ENCODE data around the gene ZBTB37.
A peak's percentile ranks its signal among the peaks of the same experiment; 100 is the strongest.

ZBTB37 gene

GRCh38 chr1:173868266-173869020, at the start of gene ZBTB37:
TSS of gene ZBTB37 (plus strand) at chr1:173868380. CDS start at chr1:173870226, 1,846 bp downstream.
- peaks cover 46% of the 10 kb centered on the region for H3K4me1 ChIP-seq (ENCODE audit: control insufficient read depth, insufficient read depth, low read length)
- H3K9me3 ChIP-seq (ENCODE audit: control insufficient read depth, low read length): no peaks in the 10 kb centered on the region
- peak within 1 kb of the TSS; percentile 100 for H3K4me3 ChIP-seq (ENCODE audit: low read length)
- H3K36me3 ChIP-seq (ENCODE audit: control insufficient read depth, insufficient read depth, low read length, severe bottlenecking): peaks cover 48% of the 10 kb centered on the region
- no peaks in the 10 kb centered on the region for H3K27me3 ChIP-seq (replicated peaks; ENCODE audit: control insufficient read depth, insufficient read depth, low read length)
- DNase-seq (ENCODE audit: low read depth): peak; percentile 80
- peak within 1 kb of the TSS; percentile 95 for H3K9ac ChIP-seq (ENCODE audit: low read length)

GRCh38 chr1:173818459-173818858, 49.7 kb upstream of the ZBTB37 start:
- peaks cover 7% of the 10 kb centered on the region for H3K4me1 ChIP-seq (ENCODE audit: control insufficient read depth, insufficient read depth, low read length)
- no peaks in the 10 kb centered on the region for H3K36me3 ChIP-seq (ENCODE audit: control insufficient read depth, insufficient read depth, low read length, severe bottlenecking)
- H3K27me3 ChIP-seq (replicated peaks; ENCODE audit: control insufficient read depth, insufficient read depth, low read length): no peaks in the 10 kb centered on the region
- no peak overlapping the region for H3K4me3 ChIP-seq (ENCODE audit: low read length)
- no peaks in the 10 kb centered on the region for H3K9me3 ChIP-seq (ENCODE audit: control insufficient read depth, low read length)
- DNase-seq (ENCODE audit: low read depth): no peak
- H3K9ac ChIP-seq (ENCODE audit: low read length): no peak overlapping the region

GRCh38 chr1:173821680-173822079, 46.5 kb upstream of the ZBTB37 start:
- no peaks in the 10 kb centered on the region for H3K27me3 ChIP-seq (replicated peaks; ENCODE audit: control insufficient read depth, insufficient read depth, low read length)
- H3K9ac ChIP-seq (ENCODE audit: low read length): no peak overlapping the region
- peaks cover 13% of the 10 kb centered on the region for H3K4me1 ChIP-seq (ENCODE audit: control insufficient read depth, insufficient read depth, low read length)
- no peaks in the 10 kb centered on the region for H3K36me3 ChIP-seq (ENCODE audit: control insufficient read depth, insufficient read depth, low read length, severe bottlenecking)
- no peak for DNase-seq (ENCODE audit: low read depth)
- H3K9me3 ChIP-seq (ENCODE audit: control insufficient read depth, low read length): no peaks in the 10 kb centered on the region
- H3K4me3 ChIP-seq (ENCODE audit: low read length): no peak overlapping the region

DNA sequence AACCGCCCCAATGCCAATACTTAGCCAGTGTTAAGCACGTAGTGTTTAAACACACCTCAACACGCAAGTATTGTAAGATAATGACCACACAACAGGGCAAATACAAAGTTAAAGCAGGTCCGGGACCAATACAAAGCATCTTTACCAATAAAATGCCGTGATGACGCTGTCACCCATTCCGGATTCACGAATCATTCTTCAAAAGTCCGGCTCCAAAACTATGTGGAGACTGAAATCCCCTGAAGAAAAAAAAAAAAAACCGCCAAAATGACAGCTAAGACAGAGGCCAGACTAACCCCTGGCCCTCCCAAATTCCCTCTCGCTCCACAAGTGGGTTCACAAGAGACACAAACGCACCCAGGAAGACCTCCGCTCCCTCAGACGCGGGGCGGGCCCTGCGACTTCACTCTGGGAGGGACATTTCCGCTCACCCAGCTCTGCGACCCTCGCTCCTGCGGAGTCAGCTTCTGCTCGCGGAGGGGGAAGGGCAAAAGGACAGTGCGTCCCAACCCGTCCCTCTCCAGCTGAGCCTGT, 44.3 kb upstream of the ZBTB37 start:
- H3K4me3 ChIP-seq (ENCODE audit: low read length): peak overlapping the region; percentile 96
- no peaks in the 10 kb centered on the region for H3K36me3 ChIP-seq (ENCODE audit: control insufficient read depth, insufficient read depth, low read length, severe bottlenecking)
- DNase-seq (ENCODE audit: low read depth): peak; percentile 75
- peak overlapping the region; percentile 90 for H3K9ac ChIP-seq (ENCODE audit: low read length)
- H3K9me3 ChIP-seq (ENCODE audit: control insufficient read depth, low read length): no peaks in the 10 kb centered on the region
- H3K4me1 ChIP-seq (ENCODE audit: control insufficient read depth, insufficient read depth, low read length): peaks cover 13% of the 10 kb centered on the region
- H3K27me3 ChIP-seq (replicated peaks; ENCODE audit: control insufficient read depth, insufficient read depth, low read length): no peaks in the 10 kb centered on the region

GRCh38 chr1:173824315-173825081, 43.7 kb upstream of the ZBTB37 start, which contains the start of the genes CENPL and DARS2:
TSS of gene CENPL (minus strand) at chr1:173824883. CDS start at chr1:173811299, 13,584 bp downstream.
TSS of gene DARS2 (plus strand) at chr1:173824673. CDS start at chr1:173825230, 557 bp downstream.
- Histone ChIP-seq H3K4me3 (ENCODE audit: low read length) (peak within 1 kb of the TSS; percentile 96), H3K4me1 (ENCODE audit: control insufficient read depth, insufficient read depth, low read length) (peaks cover 13% of the 10 kb centered on the region), H3K36me3 (ENCODE audit: control insufficient read depth, insufficient read depth, low read length, severe bottlenecking) (no peaks in the 10 kb centered on the region), H3K27me3 (replicated peaks; ENCODE audit: control insufficient read depth, insufficient read depth, low read length) (no peaks in the 10 kb centered on the region), H3K9ac (ENCODE audit: low read length) (peak within 1 kb of the TSS; percentile 90), H3K9me3 (ENCODE audit: control insufficient read depth, low read length) (no peaks in the 10 kb centered on the region)
- DNase-seq (ENCODE audit: low read depth): peak; percentile 98

GRCh38 chr1:173827611-173828010, 40.6 kb upstream of the ZBTB37 start:
- peaks cover 20% of the 10 kb centered on the region for H3K36me3 ChIP-seq (ENCODE audit: control insufficient read depth, insufficient read depth, low read length, severe bottlenecking)
- no peaks in the 10 kb centered on the region for H3K9me3 ChIP-seq (ENCODE audit: control insufficient read depth, low read length)
- no peak overlapping the region for H3K9ac ChIP-seq (ENCODE audit: low read length)
- peak; percentile 27 for DNase-seq (ENCODE audit: low read depth)
- H3K27me3 ChIP-seq (replicated peaks; ENCODE audit: control insufficient read depth, insufficient read depth, low read length): no peaks in the 10 kb centered on the region
- H3K4me1 ChIP-seq (ENCODE audit: control insufficient read depth, insufficient read depth, low read length): peaks cover 13% of the 10 kb centered on the region
- no peak overlapping the region for H3K4me3 ChIP-seq (ENCODE audit: low read length)

GRCh38 chr1:173832748-173833147, 35.4 kb upstream of the ZBTB37 start:
- H3K27me3 ChIP-seq (replicated peaks; ENCODE audit: control insufficient read depth, insufficient read depth, low read length): no peaks in the 10 kb centered on the region
- peaks cover 54% of the 10 kb centered on the region for H3K36me3 ChIP-seq (ENCODE audit: control insufficient read depth, insufficient read depth, low read length, severe bottlenecking)
- DNase-seq (ENCODE audit: low read depth): no peak
- H3K9ac ChIP-seq (ENCODE audit: low read length): no peak overlapping the region
- H3K9me3 ChIP-seq (ENCODE audit: control insufficient read depth, low read length): no peaks in the 10 kb centered on the region
- H3K4me1 ChIP-seq (ENCODE audit: control insufficient read depth, insufficient read depth, low read length): no peaks in the 10 kb centered on the region
- no peak overlapping the region for H3K4me3 ChIP-seq (ENCODE audit: low read length)

DNA sequence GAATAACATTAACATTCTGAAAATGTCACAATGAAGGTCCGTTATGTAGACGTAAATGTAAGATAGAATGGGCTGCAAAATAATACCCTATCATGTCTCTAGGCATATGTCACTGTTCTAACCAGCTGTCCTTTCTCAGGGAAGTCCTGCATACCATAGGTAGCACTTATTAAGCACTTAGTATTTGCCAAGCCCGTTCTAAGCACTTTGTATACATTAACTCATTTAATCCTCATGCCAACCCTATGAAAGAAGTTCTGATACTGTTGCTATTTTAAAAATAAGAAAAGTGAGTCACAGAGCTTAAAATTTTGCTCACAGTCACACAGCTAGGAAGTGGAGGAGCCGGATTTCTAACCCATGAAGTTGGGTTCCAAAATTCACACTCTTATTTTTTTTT, 16.1 kb upstream of the ZBTB37 start:
- no peak overlapping the region for H3K4me3 ChIP-seq (ENCODE audit: low read length)
- peaks cover 29% of the 10 kb centered on the region for H3K36me3 ChIP-seq (ENCODE audit: control insufficient read depth, insufficient read depth, low read length, severe bottlenecking)
- H3K4me1 ChIP-seq (ENCODE audit: control insufficient read depth, insufficient read depth, low read length): peaks cover 4% of the 10 kb centered on the region
- DNase-seq (ENCODE audit: low read depth): no peak
- H3K9me3 ChIP-seq (ENCODE audit: control insufficient read depth, low read length): no peaks in the 10 kb centered on the region
- no peaks in the 10 kb centered on the region for H3K27me3 ChIP-seq (replicated peaks; ENCODE audit: control insufficient read depth, insufficient read depth, low read length)
- no peak overlapping the region for H3K9ac ChIP-seq (ENCODE audit: low read length)

DNA sequence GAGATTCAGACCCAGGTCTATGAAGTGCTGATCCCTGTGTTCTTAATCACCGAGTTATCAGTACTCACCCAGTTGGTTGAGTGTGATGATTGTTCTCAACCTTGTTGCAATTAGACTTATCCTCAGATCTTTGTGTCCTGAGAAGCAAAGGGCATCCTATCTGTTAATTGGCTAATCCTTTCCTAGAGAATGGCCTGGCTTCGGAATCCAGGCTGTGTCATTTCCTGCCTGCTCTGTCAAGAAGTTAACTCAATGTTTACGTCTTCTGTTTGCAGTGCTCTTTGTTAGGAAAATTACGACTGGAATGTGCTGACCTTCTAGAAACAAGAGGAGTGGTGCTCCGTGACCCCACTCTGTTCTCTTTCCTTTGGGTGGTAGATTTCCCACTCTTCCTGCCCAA, 15.1 kb upstream of the ZBTB37 start:
- Histone ChIP-seq H3K27me3 (replicated peaks; ENCODE audit: control insufficient read depth, insufficient read depth, low read length) (no peaks in the 10 kb centered on the region), H3K4me1 (ENCODE audit: control insufficient read depth, insufficient read depth, low read length) (peaks cover 4% of the 10 kb centered on the region), H3K36me3 (ENCODE audit: control insufficient read depth, insufficient read depth, low read length, severe bottlenecking) (peaks cover 39% of the 10 kb centered on the region)

DNA sequence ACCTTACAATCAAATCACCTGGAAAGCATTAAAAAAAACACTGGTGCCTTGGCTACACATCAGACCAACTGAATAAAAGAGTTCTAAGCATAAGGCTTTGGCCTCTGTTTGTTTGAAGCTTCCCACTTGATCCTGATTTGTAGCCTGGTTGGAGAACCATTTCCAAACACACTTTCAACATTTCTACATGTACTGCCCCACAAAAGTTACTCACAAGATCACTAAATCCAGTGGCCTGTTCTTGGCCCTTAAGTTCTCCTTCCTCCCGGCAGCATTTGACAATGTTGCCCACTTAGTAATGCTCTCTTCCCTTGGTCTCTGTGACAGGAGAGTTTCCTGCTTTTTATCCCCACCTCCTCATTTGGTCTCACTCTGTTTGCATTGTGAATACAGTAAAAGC, 12.2 kb upstream of the ZBTB37 start:
- Histone ChIP-seq H3K4me1 (ENCODE audit: control insufficient read depth, insufficient read depth, low read length) (peaks cover 4% of the 10 kb centered on the region), H3K9ac (ENCODE audit: low read length) (no peak overlapping the region), H3K27me3 (replicated peaks; ENCODE audit: control insufficient read depth, insufficient read depth, low read length) (no peaks in the 10 kb centered on the region), H3K4me3 (ENCODE audit: low read length) (no peak overlapping the region), H3K36me3 (ENCODE audit: control insufficient read depth, insufficient read depth, low read length, severe bottlenecking) (peaks cover 52% of the 10 kb centered on the region), H3K9me3 (ENCODE audit: control insufficient read depth, low read length) (no peaks in the 10 kb centered on the region)
- DNase-seq (ENCODE audit: low read depth): no peak

More for the DNA sequence above, 15.1 kb upstream of the ZBTB37 start:
- H3K9ac ChIP-seq (ENCODE audit: low read length): no peak overlapping the region
- DNase-seq (ENCODE audit: low read depth): no peak
- no peak overlapping the region for H3K4me3 ChIP-seq (ENCODE audit: low read length)
- no peaks in the 10 kb centered on the region for H3K9me3 ChIP-seq (ENCODE audit: control insufficient read depth, low read length)

DNA sequence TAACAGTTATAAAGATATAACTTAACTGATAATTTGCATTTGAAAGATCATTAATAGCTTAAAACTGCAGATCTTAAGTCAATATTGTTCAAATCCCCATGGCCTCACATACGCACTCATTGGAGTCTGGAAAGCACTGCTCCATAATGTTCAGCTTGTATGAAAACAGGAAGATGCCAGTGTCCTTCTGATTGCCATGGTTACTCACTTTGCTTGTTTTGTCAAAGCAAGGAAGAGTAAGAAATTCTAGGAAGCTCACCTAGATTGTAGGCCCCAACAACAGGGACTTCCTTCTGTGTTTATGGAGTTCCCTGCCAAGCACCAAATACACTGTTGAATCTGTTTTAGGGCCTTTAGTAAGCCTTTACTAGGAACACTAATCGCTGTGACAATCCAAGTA, 11.3 kb upstream of the ZBTB37 start:
- Histone ChIP-seq H3K9ac (ENCODE audit: low read length) (no peak overlapping the region), H3K27me3 (replicated peaks; ENCODE audit: control insufficient read depth, insufficient read depth, low read length) (no peaks in the 10 kb centered on the region)

More for the DNA sequence above, 11.3 kb upstream of the ZBTB37 start:
- Histone ChIP-seq H3K9me3 (ENCODE audit: control insufficient read depth, low read length) (no peaks in the 10 kb centered on the region), H3K4me3 (ENCODE audit: low read length) (no peak overlapping the region), H3K4me1 (ENCODE audit: control insufficient read depth, insufficient read depth, low read length) (peaks cover 4% of the 10 kb centered on the region), H3K36me3 (ENCODE audit: control insufficient read depth, insufficient read depth, low read length, severe bottlenecking) (peaks cover 44% of the 10 kb centered on the region)
- no peak for DNase-seq (ENCODE audit: low read depth)
